Transverse colon (tissue), 4 donors: ENCODE results near the gene ITGA8. TPM values are rescaled to one million over a fixed set of nuclear protein-coding genes. Genes with fewer than 3 reads are reported as not detected.
"Not testable (repeated sequence)": the region's sequence is repeated elsewhere in the genome, so short reads cannot be mapped to it uniquely, and the experiment has no call there.

ENCODE experiments used
- DNase-seq: peaks from one replicate; pipeline ENCODE4 v3.0.0-alpha.2; 2019
- H3K27ac ChIP-seq, 4 donors: fragments of 200-600 bp; sonication (generic); 2 replicates each; pipeline ENCODE4 v1.5.1; 2016 to 2018; ENCODE audit warnings: inconsistent platforms in 4 of 4
- H3K27me3 ChIP-seq: fragments of 200-600 bp; sonication (generic); 2 replicates; pipeline ENCODE4 v1.5.1; 2017; ENCODE audit warnings: inconsistent platforms
- H3K36me3 ChIP-seq, 4 donors: fragments of 200-600 bp; sonication (generic); 2 replicates each; pipeline ENCODE4 v1.5.1; 2017 to 2019; ENCODE audit warnings: inconsistent platforms in 4 of 4
- H3K4me1 ChIP-seq, 4 donors: fragments of 200-600 bp; sonication (generic); 2 replicates each; pipeline ENCODE4 v1.5.1; 2017 to 2020; ENCODE audit warnings: inconsistent platforms in 4 of 4
- H3K4me3 ChIP-seq, 4 donors: fragments of 200-600 bp; sonication (generic); 1 replicate in 1 of 4; 2 replicates in 3 of 4; pipeline versions ENCODE4 v1.5.1 to v1.6.1; 2017 to 2019; ENCODE audit warnings: inconsistent platforms in 4 of 4
- H3K9me3 ChIP-seq, 2 donors: fragments of 200-600 bp; sonication (generic); 2 replicates each; pipeline ENCODE4 v1.5.1; 2017 to 2019; ENCODE audit warnings: inconsistent platforms in 2 of 2
- CTCF ChIP-seq, 5 experiments: fragments of 200-600 bp in 3 of 5; fragments of 450-650 bp in 2 of 5; sonication (generic) in 3 of 5; IDR thresholded peaks; 1 replicate in 2 of 5; 2 replicates in 3 of 5; pipeline ENCODE4 v1.5.1; 2016 to 2017; ENCODE audit warnings: antibody characterized with exemption in 5 of 5, inconsistent platforms in 3 of 5, mild to moderate bottlenecking in 2 of 5, moderate library complexity in 1 of 5
- EP300 ChIP-seq: sonication (generic); formaldehyde crosslinking; IDR thresholded peaks from one replicate; pipeline ENCODE4 v1.6.1; 2017; ENCODE audit warnings: antibody characterized with exemption, low read depth
- POLR2A ChIP-seq: fragments of 450-650 bp; IDR thresholded peaks from one replicate; pipeline ENCODE4 v1.6.1; 2016; ENCODE audit warnings: antibody characterized with exemption, mild to moderate bottlenecking, moderate library complexity
- POLR2AphosphoS5 ChIP-seq, 3 donors: sonication (generic); formaldehyde crosslinking; IDR thresholded peaks; one replicate each; pipeline ENCODE4 v1.6.1; 2016; ENCODE audit warnings: antibody characterized with exemption in 3 of 3
- WGBS, 2 donors: methylation state at CpG; one replicate each; pipeline ENCODE4 v1.1.5; 2018; ENCODE audit warnings: low coverage in 1 of 2; 5-methylcytosine and 5-hydroxymethylcytosine counted together
- in situ Hi-C, 4 donors: fragments of 200-750 bp; cut with MboI; loops; one replicate each; pipeline versions ENCODE4 v1.15.0 to v1.15.1; 2017; ENCODE audit warnings: low sequenced_read_pairs in 3 of 4, low pct_ligation_motif_present in 1 of 4, low pct_unique_long_range_greater_than_20kb in 1 of 4
- intact Hi-C: fragments of 100-400 bp; cut with DNase I; formaldehyde crosslinking; loops from one replicate; pipeline ENCODE4 v1.15.1; 2023; ENCODE audit warnings: low total_unique reads
- total RNA-seq, 4 donors: library from RNA; depleted of rRNA; stranded (reverse); fragments of >200 nt; gene quantifications; one replicate each; pipeline ENCODE4 v1.1.0, GENCODE V29; 2016

Gene ITGA8
- total RNA-seq, 4 donors from 2014 or later = 1.4 to 4.9 (median 3.3) TPM; not detected in 1

DNA sequence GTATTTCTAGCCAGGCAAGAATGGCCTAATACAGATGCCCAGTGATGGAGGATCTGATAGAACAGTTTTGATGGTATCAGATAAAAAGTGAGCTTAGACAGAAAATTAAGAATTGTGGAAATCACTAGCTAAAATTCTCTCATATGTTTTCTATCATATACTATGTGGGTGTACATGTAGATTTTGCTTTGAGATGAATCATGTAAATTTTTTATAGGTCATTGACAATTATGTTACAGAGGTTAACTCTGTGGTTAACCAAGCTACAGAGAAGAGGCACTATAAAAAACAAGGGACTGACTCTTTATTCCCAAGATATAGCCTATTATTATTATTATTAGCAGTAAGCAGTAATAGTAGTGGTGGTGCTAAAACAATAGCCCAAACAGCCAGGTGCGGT lies 156.5 kb downstream of the ITGA8 start:
- Histone ChIP-seq H3K4me3 (no peak overlapping the region), H3K36me3 (no peaks in the 10 kb centered on the region), H3K27ac (no peak overlapping the region), H3K9me3 (no peaks in the 10 kb centered on the region), H3K27me3 (no peaks in the 10 kb centered on the region), H3K4me1 (no peaks in the 10 kb centered on the region)
- WGBS, 2 donors = 100% methylated on average over 1 of the region's 1 CpG
- TF ChIP-seq POLR2A = no peak
- no peak for TF ChIP-seq EP300
- no peak for TF ChIP-seq CTCF (IDR thresholded peaks at IDR 0.05)
- TF ChIP-seq POLR2AphosphoS5 (IDR thresholded peaks at IDR 0.05) = no peak
- in situ Hi-C loops (no loop called here), intact Hi-C loops (no loop called here)
- DNase-seq = no peak

DNA sequence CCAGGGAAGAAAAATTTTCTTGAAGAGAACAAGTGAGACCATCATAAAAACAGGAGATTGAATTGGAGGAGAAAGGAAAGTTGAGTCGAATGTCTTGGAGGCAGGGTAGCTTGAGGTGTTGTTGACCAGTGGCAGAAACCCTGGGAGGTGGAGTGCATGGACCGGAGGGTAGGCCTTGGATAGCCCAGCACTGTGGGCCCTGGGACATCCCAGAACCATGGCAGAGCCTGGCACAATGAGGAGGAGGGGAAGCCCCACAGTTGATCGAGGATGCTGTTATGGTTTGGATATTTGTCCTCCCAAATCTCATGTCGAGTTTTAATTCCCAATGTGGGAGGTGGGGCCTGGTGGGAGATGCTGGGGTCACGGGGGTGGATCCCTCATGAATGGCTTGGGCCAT lies 157.1 kb downstream of the ITGA8 start:
- TF ChIP-seq CTCF (IDR thresholded peaks at IDR 0.05) (no peak), POLR2A (no peak), POLR2AphosphoS5 (IDR thresholded peaks at IDR 0.05) (no peak), EP300 (no peak)
- no peaks in the 10 kb centered on the region for H3K4me1 ChIP-seq
- H3K9me3 ChIP-seq = no peaks in the 10 kb centered on the region
- no peaks in the 10 kb centered on the region for H3K27me3 ChIP-seq
- no peak overlapping the region for H3K27ac ChIP-seq
- in situ Hi-C loops (no loop called here), intact Hi-C loops (no loop called here)
- no peak for DNase-seq
- H3K36me3 ChIP-seq = no peaks in the 10 kb centered on the region
- H3K4me3 ChIP-seq = no peak overlapping the region
- WGBS, 2 donors = 79 to 100% methylated on average over 1 to 5 of the region's 5 CpGs

GRCh38 chr10:15562116-15562515 lies 157.6 kb downstream of the ITGA8 start:
- Histone ChIP-seq H3K4me1 (no peaks in the 10 kb centered on the region), H3K36me3 (no peaks in the 10 kb centered on the region), H3K27me3 (no peaks in the 10 kb centered on the region), H3K9me3 (no peaks in the 10 kb centered on the region), H3K4me3 (no peak overlapping the region), H3K27ac (no peak overlapping the region)
- intact Hi-C loops = no loop called here
- DNase-seq = no peak
- in situ Hi-C loops = no loop called here
- TF ChIP-seq POLR2AphosphoS5 (IDR thresholded peaks at IDR 0.05) = no peak
- no peak for TF ChIP-seq POLR2A
- TF ChIP-seq EP300 = no peak
- no peak for TF ChIP-seq CTCF (IDR thresholded peaks at IDR 0.05)
- WGBS, 2 donors = 93% methylated on average over 10 of the region's 10 CpGs

DNA sequence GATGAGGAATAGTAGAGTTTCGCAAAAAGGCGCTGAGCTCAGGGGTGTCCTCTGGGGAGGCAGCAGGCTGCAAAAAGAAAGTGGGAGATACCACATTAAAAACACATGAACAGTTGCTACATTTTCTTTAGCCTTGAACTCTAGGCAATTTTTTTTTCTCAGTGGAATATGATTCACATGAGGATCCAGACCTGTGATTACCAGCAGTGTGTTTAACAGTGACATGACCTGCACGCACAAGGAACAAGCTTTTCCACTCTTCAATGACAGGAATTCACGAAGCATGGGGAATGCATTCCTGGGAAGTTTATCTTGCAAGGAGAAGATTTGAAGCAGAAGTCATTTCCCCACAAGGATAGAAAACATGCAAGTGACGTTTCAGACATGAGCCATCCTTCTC lies 161.6 kb downstream of the ITGA8 start:
- H3K4me3 ChIP-seq = no peak overlapping the region
- 51 to 76% methylated on average over 4 to 5 of the region's 5 CpGs for WGBS, 2 donors
- no peak for DNase-seq
- H3K27ac ChIP-seq = no peak overlapping the region
- in situ Hi-C loops = no loop called here
- TF ChIP-seq EP300 (no peak), POLR2AphosphoS5 (IDR thresholded peaks at IDR 0.05) (no peak), CTCF (IDR thresholded peaks at IDR 0.05) (no peak), POLR2A (no peak)
- H3K9me3 ChIP-seq = no peaks in the 10 kb centered on the region
- H3K4me1 ChIP-seq = no peaks in the 10 kb centered on the region
- no peaks in the 10 kb centered on the region for H3K27me3 ChIP-seq
- intact Hi-C loops = no loop called here
- no peaks in the 10 kb centered on the region for H3K36me3 ChIP-seq

GRCh38 chr10:15557168-15557567 lies 162.6 kb downstream of the ITGA8 start:
- intact Hi-C loops, H3K36me3 ChIP-seq, H3K4me3 ChIP-seq, H3K4me1 ChIP-seq, H3K27me3 ChIP-seq, H3K27ac ChIP-seq, in situ Hi-C loops, H3K9me3 ChIP-seq, DNase-seq: not testable (repeated sequence)
- 51% methylated on average over 3 of the region's 3 CpGs; no CpG with 5 or more reads in 1 of the 2 donors for whole genome bisulfite sequencing, 2 donors
